HUDEP-2 (cell line): ENCODE results near the gene TBC1D7.
"Not testable (repeated sequence)": the region's sequence is repeated elsewhere in the genome, so short reads cannot be mapped to it uniquely, and the experiment has no call there.

Experiments used
- DNase-seq, 76 experiments: peaks; one replicate each; lab custom pipeline; 2025; ENCODE audit not compliant: unreplicated experiment in 76 of 76; lab: John Stamatoyannopoulos, UW

The TBC1D7 gene

DNA sequence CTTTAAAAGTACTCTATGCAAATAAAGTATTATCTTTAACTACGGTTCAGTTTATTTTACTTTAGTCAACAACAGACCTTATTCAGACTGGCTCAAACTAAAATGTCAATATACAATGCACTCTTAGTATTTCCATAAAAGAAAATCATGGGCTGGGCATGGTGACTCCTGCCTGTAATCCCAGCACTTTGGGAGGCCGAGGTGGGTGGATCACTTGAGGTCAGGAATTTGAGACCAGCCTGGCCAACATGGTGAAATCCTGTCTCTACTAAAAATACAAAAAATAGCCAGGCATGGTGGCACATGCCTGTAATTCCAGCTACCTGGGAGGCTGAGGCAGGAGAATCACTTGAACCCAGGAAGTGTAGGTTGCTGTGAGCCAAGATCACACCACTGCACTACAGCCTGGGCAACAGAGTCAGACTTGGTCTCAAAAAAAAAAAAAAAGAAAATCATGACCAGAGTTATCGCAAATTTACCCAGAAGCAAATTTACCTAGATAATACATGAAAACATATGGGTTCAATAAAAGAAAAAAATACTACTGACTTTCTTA, 2.2 kb downstream of the TBC1D7 start:
- not testable (repeated sequence) for DNase-seq

DNA sequence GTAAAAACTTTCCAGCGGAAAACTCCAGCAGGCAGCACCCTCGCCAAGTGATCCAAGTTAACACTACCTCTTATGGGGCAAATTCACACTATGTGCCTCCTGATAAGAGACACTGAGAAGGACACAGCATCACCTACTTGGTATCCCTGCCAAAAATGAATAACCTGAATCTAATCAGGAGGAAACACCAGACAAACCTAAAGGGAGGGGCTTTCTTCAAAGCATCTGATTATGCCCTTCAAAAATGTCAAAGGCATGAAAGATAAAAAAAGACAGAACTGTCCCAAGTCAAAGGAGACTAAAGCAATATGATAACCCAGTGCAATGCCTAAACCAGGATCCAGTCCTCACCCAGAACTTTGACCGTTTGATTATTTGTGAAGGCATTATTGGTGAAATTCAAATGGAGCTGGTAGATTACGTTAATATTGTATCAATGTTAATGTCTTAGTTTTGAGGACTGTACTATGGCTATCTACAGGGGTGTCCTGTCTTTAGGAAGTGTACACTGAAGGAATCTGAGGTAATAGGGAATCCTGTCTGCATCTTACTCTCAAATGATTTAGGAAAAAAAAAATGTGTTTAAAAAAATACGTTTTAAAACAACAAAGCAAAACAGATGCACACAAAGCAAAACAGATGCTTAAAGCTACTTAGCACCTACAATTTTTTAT, 8.3 kb downstream of the TBC1D7 start:
- peak in 57 of 76 experiments; percentile 6 to 96 (median 79) for DNase-seq

DNA sequence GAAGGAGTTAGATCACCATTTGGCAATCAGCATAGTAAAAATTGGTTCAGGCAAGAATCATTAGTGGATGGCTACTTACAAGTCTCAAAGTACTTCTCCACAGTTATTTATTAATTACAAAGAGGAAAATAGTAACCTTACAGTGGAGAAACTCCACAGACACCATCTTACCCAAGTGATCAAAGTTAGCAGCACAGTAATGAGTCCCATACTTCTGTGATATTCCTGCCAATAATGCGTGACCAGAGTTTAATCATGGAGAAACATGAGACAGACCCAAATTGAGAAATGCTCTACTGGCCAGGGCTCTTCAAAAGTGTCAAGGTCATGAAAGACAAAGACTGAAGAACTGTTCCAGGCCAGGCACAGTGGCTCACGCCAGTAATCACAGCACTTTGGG, 9.5 kb downstream of the TBC1D7 start:
- no peak for DNase-seq

DNA sequence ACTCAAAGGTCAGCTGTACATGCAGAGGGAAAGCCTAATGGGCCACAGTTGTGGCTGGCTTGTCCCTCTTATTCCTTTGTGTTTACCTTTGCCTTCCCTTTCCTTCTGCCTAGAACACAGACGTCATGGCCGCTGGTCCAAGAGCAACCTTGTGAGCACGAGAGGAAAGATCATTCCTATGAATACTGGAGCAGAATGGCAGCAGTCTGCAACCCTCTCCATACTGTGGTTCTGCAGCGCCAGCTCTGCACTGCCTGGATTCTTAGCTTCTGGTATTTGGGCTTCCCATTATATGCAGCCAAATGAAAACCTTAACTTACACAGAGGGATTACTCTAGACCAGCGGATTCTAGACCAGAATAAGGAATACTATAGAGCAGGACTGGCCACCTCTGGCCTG, 12.4 kb downstream of the TBC1D7 start:
- DNase-seq, result no peak

DNA sequence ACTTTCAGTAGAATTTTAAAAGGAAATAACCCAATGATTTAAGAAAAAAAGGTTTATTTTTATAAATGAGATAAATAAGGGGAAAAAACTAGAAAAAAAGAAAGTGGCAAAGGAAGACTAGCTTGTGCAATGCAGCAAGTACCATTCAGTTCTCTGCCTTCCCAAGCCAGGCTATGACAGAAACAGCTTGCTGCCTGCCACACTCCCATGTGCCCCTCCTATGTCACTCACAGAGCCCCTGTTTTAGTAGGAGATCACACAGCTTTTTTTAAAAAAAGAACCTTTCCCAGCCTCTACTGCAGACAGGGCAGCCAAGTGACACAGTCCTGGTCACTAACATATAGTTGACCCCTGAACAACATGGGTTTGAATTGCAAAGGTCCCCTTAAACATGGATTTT, 13.5 kb downstream of the TBC1D7 start:
- no peak for DNase-seq

DNA sequence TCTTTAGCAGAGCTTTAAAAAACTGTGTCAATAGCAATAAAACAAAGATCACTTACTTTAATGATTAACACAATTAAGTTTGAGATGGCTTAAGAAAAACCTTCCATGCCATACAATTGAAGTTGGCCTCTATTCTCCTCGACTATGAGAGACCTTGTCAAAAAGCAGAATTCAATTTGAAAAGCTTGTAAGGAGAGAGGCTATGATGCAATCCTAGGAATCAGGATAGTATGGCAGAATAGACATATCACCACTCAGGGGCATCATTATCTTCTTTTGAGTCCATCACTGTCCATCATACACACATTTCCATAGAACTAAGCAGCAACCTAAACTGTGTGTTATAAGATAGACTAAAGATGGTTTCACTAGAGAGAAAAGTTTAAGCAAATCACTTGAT, 17.2 kb downstream of the TBC1D7 start:
- no peak for DNase-seq

DNA sequence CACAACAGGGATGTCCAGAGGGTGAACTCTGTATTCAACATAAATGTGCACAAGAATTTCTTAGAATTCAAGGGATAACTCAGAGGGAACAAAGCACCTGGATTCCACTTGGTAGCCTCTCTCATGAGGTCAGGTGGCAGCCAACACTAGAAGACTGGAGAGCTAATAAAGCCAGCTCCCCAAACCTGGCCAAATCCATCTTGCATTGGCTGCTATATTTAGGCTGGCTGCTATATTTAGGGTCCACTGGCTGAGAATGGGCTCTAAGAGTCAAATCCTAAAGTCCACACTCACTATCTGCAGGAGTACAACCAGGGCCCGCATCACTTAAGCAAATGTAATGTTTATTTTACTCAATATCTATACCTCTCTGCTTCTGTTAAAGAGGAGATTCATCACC, 20.0 kb downstream of the TBC1D7 start:
- no peak for DNase-seq

DNA sequence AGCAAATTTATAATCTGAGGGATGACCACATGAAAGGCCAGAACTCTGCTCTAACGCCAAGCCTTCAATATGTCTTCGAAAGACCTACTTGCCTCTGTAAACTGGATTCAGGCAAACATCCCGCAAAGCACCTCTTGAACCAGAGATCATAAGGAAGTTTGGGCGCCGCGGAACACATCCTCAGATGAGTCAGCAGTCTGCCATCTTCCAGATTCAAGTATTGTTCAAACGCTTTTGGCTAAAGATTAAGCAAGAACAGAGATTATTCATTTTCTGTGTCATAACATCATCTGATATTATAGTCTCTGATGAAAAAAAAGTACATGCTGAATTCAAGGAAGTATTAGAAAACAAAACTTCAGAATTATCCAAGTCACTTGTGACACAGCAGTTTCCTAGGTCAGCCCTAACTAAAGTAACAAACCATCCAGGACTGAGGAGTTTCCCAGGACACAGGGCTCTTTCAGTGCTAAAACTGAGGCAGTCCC, 20.8 kb downstream of the TBC1D7 start:
- no peak for DNase-seq

DNA sequence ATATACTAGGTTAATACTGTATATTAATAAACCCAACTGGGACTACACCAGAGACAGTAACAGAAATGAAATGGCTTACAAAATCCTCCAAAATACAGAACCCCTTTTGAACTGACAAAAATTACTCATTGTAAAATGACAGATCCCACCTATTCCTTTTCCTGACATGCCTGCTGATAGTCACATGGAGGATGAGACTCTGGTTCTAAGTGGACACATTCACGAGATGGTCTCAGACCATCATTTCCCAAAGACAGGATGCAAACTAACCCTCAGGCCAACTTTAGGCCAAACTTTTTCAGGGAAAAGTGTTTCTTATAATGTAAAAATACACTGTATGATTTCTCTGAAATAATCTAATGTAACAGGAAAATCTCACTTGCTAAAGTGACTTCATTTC, 22.5 kb downstream of the TBC1D7 start:
- no peak for DNase-seq

DNA sequence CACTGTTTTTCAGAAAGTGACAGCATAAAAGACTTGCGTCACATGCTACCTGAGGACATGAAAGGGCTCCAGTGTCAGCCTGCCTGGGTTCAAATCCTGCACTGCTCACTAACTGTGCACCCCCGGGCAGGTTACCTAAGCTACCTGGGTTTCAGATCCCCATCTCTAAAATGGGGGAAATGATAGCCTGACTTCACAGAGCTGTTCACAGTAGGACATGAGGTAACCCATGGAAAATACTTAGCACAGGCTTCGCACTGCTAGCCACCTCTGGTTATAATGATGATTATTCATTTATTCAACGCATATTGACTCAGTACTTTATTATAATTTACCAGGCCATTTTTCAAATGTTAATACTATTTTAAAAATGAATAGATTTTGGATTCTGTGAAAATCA, 23.0 kb downstream of the TBC1D7 start:
- DNase-seq, result no peak

DNA sequence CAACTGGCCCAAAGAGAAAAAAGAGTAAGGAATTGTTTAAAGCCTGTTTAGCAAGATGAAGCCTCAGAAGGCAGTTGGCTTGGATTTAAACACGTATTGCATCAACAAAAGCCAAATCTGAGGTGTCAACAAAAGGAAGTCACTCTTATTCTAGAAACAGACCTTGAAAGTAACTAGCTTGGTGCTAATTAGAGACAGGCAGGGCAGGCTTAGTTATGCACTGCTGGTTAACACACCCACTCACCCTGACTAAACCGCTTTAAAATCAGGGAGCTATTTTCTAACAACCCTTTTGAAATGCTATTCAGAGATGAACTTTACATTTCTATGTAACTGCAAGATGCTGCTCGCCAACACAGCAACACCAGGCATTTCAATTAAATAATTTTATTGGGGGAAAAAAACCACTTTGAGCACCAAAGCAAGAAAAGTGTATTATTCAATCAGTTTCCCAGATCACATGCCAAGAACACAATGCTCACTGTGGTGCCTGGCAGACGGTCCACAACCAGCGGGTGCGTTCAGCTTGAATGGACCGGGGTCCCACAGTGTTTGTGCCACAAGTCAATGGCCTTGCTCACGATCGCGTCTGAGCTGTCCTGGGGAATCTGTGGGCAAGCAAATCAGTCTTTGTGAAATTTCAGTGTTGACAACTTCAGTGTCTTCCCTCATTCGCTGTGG, 23.6 kb downstream of the TBC1D7 start:
- DNase-seq, result no peak

DNA sequence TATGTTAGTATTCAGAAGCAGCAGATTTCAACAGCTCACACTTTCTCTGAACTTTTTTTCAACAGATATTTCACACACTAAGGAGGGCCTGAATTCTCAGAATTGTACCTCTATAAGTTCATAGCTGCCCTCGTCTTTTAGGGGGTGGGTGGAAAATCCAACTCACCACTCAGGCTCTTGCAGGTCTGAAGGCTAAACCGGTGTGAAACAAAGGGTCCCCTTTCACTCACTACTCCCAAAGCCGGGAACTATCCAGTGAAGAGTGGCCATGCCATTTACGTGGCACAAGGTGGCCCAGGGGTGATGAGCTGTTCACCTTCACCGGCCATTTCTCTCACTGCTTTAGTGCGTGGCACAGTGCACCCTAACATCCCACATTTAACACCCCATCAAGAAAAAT, 24.2 kb downstream of the TBC1D7 start:
- no peak for DNase-seq

DNA sequence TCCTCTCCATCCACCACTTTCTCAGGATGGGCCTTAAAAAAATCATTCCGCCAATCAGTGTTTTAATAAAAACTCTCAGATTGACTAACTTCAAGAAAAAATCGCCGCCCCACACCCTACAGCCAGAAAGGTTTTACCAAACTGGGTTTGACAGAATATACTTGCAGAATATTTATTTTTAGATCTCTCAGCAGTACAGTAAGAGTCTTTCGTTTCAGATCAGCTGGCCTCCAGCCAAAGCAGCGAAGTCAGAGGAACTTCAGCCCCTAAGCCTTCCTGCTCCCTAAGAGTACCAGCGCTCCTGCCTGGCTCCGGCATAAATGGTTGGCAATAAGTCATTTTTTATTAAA, 24.7 kb downstream of the TBC1D7 start:
- peak in 4 of 76 experiments; percentile 7 to 27 (median 11) for DNase-seq

DNA sequence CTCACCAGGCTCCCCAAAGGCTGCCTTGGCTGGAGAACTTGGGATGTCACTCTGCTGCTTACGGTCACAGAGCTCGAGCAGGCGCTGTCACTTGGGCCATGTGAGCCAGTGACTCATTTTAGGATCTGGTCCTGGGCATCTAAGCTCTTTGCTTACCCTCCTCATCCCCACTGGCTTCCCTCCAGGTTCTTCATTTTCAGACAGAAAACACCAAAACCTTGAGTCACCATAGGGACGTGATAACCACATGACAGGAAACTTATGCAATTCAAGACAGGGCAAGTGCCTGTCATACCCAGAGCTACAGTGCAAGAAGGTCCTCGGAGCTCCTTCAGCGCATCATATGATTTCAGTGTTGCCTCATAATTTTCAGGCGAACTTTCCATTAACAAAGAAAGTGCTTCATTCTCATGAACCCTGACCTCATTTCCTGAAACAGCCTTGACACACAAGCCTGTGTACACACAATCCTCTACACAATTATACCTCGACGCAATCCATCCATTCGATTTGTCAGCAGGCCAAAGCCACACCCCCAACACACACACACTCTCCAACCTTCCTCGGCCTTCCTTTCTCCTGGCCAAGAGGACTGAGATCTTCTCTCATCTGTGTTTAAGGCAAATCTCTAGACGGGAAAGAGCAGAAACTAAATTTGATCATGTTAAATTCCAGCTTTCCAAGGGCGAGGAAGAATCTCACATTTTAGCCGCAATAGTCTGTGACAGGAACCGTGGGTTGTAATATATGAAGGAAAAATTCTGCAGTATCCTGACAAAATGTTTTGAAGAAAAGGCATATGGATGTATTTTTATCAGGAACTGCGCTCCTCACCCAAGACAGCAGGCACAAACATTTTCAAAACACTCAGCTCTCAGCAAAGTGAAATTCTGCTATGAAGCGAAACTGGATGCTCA, 25.3 kb downstream of the TBC1D7 start:
- peak in 66 of 76 experiments; percentile 18 to 93 (median 68) for DNase-seq

DNA sequence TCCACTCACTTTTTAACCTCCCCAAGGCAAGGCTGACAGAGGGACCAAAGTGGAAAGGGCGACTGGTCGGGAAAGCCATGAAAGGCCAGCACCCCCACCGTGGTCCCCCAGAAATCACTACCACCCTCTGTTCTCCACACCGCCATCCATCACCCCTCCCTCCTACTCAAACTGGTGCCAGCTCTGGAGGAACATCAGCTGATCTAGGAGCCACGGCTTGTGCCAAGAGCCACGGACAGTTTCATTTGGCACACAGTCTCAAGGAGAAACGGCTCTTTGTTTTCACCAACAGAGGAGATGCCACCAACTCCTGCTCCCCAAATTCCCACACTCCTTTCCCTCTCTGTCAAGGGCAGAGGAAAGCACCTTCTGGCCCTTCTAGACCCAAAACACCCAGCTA, 26.0 kb downstream of the TBC1D7 start:
- DNase-seq, result no peak

DNA sequence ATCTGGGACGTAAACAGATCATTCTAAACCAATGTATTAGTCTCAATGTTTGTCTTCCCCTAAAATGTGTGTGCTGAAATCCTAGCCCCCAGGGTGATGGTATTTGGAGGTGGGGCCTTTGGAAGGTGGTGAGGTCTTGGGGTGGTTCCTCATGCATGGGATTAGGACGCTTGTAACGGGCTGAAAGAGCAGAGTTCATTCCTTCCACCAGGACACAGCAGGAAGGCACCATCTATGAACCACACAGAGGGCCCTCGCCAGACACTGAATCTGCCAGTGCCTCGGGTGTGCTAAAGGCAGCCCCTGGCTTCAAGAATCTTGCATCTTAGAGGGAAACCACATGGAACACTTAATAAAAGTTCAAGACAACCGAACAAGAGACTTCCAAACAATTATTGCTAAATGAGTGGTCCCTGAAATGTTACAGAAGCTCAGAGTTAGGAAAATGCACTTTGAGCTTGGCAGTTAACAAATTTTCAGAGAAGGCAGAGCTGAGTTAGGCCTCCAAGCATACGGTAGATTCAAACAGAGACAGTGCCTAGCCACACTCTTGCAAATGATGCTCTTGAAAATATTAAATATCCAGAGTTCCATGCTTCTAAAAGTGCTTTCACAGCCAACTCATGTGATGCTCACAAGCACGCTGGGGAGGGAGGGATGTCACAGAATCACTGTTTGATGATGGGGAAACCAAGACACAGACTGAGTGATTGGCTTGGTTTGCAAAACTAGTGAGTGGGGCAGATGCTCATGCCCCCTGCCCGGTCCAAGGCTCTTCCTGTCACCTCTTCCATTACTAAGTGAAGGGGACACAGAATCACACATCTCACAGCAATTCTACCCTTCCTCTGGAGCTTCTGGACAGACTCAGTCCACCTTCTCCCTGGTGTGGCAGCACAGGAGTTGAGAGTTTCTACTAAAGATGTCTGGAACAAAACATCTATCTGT, 27.4 kb downstream of the TBC1D7 start:
- DNase-seq, result no peak

DNA sequence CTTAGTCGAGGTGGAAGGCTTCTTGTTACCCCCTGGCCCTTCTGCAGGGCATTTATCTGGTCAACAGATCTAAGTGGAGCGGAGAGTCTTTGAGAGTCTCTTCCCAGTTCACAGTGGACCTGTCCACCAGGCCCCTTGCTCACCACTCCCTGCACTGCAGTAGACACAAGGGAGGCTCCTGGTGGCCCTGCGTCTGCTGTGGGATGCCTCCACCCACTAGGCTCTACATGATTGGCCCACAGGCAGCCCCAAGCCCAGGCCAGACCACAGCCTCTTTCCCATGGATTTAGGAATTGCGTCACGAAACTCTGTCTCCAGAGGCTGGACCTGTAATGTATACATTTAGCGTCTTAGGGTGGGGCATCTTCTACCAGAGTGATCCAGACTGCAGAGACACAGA, 28.4 kb downstream of the TBC1D7 start:
- DNase-seq, result no peak

DNA sequence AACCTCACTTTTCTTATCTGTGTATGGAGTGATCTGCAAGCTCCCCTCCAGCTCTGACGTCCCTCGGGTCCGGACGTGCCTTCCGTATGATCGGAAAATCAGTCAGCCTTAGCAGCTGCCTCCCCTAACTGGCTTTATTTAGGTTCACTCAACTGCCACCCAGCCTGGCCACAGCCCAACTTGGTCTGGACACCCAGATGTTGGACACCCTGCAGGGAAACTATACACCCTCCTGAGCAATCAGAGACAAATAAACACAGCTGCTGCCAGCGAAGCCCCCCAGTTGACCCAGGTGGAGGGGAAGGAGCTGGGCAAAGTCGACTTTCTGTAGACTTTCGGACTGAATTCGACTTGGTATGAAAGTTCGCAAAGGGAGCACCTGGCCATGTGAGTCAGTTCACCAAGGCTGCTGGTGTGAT, 28.9 kb downstream of the TBC1D7 start:
- no peak for DNase-seq

DNA sequence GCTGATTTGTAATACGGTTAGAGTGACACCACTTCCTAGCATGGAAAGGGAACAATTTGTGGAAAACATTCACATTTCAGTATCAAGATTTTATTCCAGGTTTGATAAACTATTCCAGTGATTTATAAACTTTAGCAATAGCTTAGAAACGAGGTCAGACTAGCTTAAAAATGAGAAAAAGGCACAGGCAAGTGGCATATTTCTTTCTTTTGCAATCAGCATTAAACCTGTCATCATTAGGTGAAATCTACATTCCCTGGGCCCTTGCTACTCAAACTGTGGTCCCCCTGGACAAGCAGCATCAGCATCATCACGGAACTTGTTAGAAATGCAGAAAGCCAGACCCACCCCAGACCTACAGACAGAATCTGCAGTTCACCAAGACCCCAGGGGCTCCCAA, 29.9 kb downstream of the TBC1D7 start:
- DNase-seq, result no peak

DNA sequence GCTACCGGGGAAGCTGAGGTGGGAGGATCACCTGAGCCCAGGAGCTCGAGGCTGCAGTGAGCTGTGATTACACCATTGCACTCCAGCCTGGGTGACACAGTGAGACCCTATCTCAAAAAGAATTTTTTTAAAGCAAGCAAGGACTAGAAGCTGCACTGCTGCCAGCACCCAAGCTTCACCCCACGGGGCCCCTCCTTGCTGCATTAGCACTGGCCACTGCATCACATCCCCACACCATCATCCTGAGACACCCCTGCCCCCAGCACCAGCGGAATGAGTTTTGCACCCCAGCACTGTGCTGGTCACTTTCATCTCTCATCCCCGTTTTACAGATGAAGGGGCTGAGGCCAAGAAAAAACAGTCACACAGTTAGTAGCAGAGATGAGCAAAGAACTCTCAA, 30.9 kb downstream of the TBC1D7 start:
- no peak for DNase-seq
